GM12878 (cell line): ENCODE results near the gene HYAL1.

Experiments
- CEBPB ChIP-seq, 2 experiments: fragments of 150-350 bp in 1 of 2; IDR thresholded peaks; 2 replicates each; pipeline ENCODE4 v1.6.1; 2012 to 2014; ENCODE audit warnings: low read depth in 2 of 2, low read length in 2 of 2, borderline replicate concordance in 1 of 2, inconsistent platforms in 1 of 2
- CTCF ChIP-seq, 3 experiments: IDR thresholded peaks in 2 of 3; conservative IDR thresholded peaks in 1 of 3; 2 replicates each; pipeline ENCODE4 v1.5.1; 2011; ENCODE audit warnings: low read depth in 3 of 3, low read length in 3 of 3, mild to moderate bottlenecking in 3 of 3, control low read depth in 2 of 3, moderate library complexity in 2 of 3, inconsistent platforms in 1 of 3, mixed read lengths in 1 of 3; ENCODE audit not compliant: control insufficient read depth in 2 of 3, insufficient read depth in 1 of 3; ENCODE audit errors: extremely low read depth in 1 of 3
- EZH2 ChIP-seq: IDR thresholded peaks from 2 replicates; pipeline ENCODE4 v1.6.1; 2012; ENCODE audit warnings: low read depth, mild to moderate bottlenecking, control low read depth, inconsistent platforms, low read length, borderline replicate concordance; ENCODE audit not compliant: control insufficient read depth
- HDGF ChIP-seq: fragments of 450-650 bp; IDR thresholded peaks from 2 replicates; pipeline ENCODE4 v1.6.1; 2016; ENCODE audit warnings: antibody characterized with exemption
- LARP7 ChIP-seq: fragments of 450-650 bp; IDR thresholded peaks from 2 replicates; pipeline ENCODE4 v1.6.1; 2017; ENCODE audit warnings: mild to moderate bottlenecking
- MYC ChIP-seq: IDR thresholded peaks from 2 replicates; pipeline ENCODE4 v1.6.1; 2011; ENCODE audit warnings: mild to moderate bottlenecking, low read length, moderate library complexity, inconsistent platforms; ENCODE audit not compliant: insufficient read depth, insufficient replicate concordance, insufficient read length, severe bottlenecking
- SIN3A ChIP-seq: IDR thresholded peaks from 2 replicates; pipeline ENCODE4 v1.6.1; 2012; ENCODE audit warnings: low read depth, low read length, improper control_type of control experiment
- SIX5 ChIP-seq: IDR thresholded peaks from 2 replicates; pipeline ENCODE4 v1.6.1; 2011; ENCODE audit warnings: mild to moderate bottlenecking, low read depth, low read length, moderate library complexity; ENCODE audit not compliant: severe bottlenecking
- SP1 ChIP-seq: IDR thresholded peaks from one replicate; pipeline ENCODE4 v1.6.1; 2011; ENCODE audit warnings: low read depth, low read length
- TCF7 ChIP-seq: IDR thresholded peaks from 2 replicates; pipeline ENCODE4 v1.6.1; 2014; ENCODE audit warnings: antibody characterized with exemption, borderline replicate concordance
- USF2 ChIP-seq: IDR thresholded peaks from 2 replicates; pipeline ENCODE4 v1.6.1; 2011; ENCODE audit warnings: low read depth, low read length, improper control_type of control experiment, borderline replicate concordance
- YBX1 ChIP-seq: fragments of 450-650 bp; IDR thresholded peaks from 2 replicates; pipeline ENCODE4 v1.6.1; 2016; ENCODE audit warnings: antibody characterized with exemption
- TF ChIP-seq, protein P1 (sequence below): IDR thresholded peaks from 2 replicates; pipeline ENCODE4 v1.6.1; 2011; ENCODE audit warnings: borderline replicate concordance, low read depth, mild to moderate bottlenecking, moderate library complexity, mixed read lengths, low read length; ENCODE audit not compliant: insufficient read depth; ENCODE audit errors: extremely low read length

DNA sequence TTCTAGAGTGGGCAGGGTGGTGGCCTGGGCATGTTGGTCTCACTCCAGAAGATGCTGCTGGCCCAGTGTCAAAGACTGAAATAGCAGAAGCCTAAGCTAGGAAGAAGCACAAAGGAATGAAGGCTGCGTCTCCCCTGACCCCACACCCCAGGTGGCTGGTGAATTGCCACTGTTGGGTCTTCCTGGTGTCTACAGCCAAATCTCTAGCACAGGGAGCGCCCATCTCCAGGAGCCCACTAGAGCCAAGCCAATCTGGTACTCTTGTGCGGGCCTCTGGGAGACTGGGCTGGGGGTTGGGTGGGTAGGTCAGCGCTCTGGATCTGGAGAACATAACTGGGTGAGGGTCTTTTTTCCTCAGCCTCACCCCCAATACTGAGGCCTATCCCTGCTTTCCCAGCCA lies 23.8 kb upstream of the HYAL1 start:
- TF ChIP-seq CTCF (IDR thresholded peaks at IDR 0.05 in 2 of 3, conservative IDR thresholded peaks at IDR 0.05 in 1 of 3; ENCODE audit: control insufficient read depth in 2 of 3, extremely low read depth in 1 of 3, insufficient read depth in 1 of 3, low read depth in 3 of 3, low read length in 3 of 3): no peak
- no peak for TF ChIP-seq HDGF
- no peak for TF ChIP-seq CEBPB (IDR thresholded peaks at IDR 0.05; ENCODE audit: borderline replicate concordance in 1 of 2, low read depth in 2 of 2, low read length in 2 of 2)
- no peak for TF ChIP-seq SIX5
- no peak for TF ChIP-seq YBX1
- no peak for TF ChIP-seq USF2
- no peak for TF ChIP-seq MYC
- no peak for TF ChIP-seq EZH2
- TF ChIP-seq TCF7: no peak
- no peak for TF ChIP-seq SIN3A
- TF ChIP-seq, protein P1, sequence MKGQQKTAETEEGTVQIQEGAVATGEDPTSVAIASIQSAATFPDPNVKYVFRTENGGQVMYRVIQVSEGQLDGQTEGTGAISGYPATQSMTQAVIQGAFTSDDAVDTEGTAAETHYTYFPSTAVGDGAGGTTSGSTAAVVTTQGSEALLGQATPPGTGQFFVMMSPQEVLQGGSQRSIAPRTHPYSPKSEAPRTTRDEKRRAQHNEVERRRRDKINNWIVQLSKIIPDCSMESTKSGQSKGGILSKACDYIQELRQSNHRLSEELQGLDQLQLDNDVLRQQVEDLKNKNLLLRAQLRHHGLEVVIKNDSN: no peak
- no peak for TF ChIP-seq SP1
- no peak for TF ChIP-seq LARP7
